Activated CD8-positive, alpha-beta T cell treated with anti-CD3 and anti-CD28 coated beads for 36 hours (primary cell): Measurements from ENCODE around the gene TM4SF4. TPM values are rescaled to one million over a fixed set of nuclear protein-coding genes. Genes with fewer than 3 reads are reported as not detected.

ENCODE experiments used
- ATAC-seq: fragments of 200-7000 bp; cut with Tn5 transposase; one replicate; pipeline ENCODE4 v1.10.0; 2021; ENCODE audit warnings: mild to moderate bottlenecking, moderate library complexity
- CTCF ChIA-PET: fragments of 350-600 bp; sonication (Branson Sonifier 250); formaldehyde crosslinking; loops from one replicate; lab custom pipeline; 2021; ENCODE audit warnings: antibody characterized with exemption; lab: Charles Lee
- POLR2A ChIA-PET: fragments of 350-600 bp; sonication (Branson Sonifier 250); formaldehyde crosslinking; loops from one replicate; lab custom pipeline; 2021; ENCODE audit warnings: antibody characterized with exemption; lab: Charles Lee
- DNase-seq: peaks from one replicate; pipeline ENCODE4 v3.0.0-alpha.2; 2020
- H3K27ac Mint-ChIP-seq: one replicate; pipeline ENCODE4 v1.8.0; 2021; ENCODE audit warnings: mild to moderate bottlenecking, mixed read lengths
- H3K27me3 Mint-ChIP-seq: one replicate; pipeline ENCODE4 v1.8.0; 2021; ENCODE audit warnings: mixed read lengths
- H3K36me3 Mint-ChIP-seq: one replicate; pipeline ENCODE4 v1.8.0; 2021; ENCODE audit warnings: low read depth, mixed read lengths
- H3K4me1 Mint-ChIP-seq: one replicate; pipeline ENCODE4 v1.8.0; 2021; ENCODE audit warnings: low read depth, mixed read lengths
- H3K4me3 Mint-ChIP-seq: one replicate; pipeline ENCODE4 v1.8.0; 2021; ENCODE audit warnings: mild to moderate bottlenecking, moderate library complexity, mixed read lengths
- H3K9me3 Mint-ChIP-seq: one replicate; pipeline ENCODE4 v1.8.0; 2021; ENCODE audit warnings: mixed read lengths
- CTCF ChIP-seq: fragments of 200-600 bp; IDR thresholded peaks from one replicate; pipeline ENCODE4 v1.8.0; 2022; ENCODE audit warnings: antibody characterized with exemption, mild to moderate bottlenecking
- intact Hi-C: fragments of 100-400 bp; cut with micrococcal nuclease; formaldehyde crosslinking; loops from one replicate; pipeline ENCODE4 v1.10.0; 2022
- total RNA-seq, 2 experiments: library from RNA; stranded (reverse); gene quantifications; one replicate each; pipeline ENCODE4 v1.2.3, GENCODE V29; 2021

TM4SF4 gene
- not detected for total RNA-seq

GRCh38 chr3:149474250-149474817, at the start of gene TM4SF4:
Gene TM4SF4, plus strand, starts transcription at chr3:149474697. Its CDS starts 181 bp downstream, at chr3:149474878.
- ATAC-seq (no peak), DNase-seq (no peak)
- H3K4me3 Mint-ChIP-seq: no peak within 1 kb of the TSS
- TF ChIP-seq CTCF: no peak
- H3K4me1 Mint-ChIP-seq: no peaks in the 10 kb centered on the region
- intact Hi-C loops: no loop called here
- H3K27ac Mint-ChIP-seq: no peak within 1 kb of the TSS
- peaks cover 1% of the 10 kb centered on the region for H3K27me3 Mint-ChIP-seq
- ChIA-PET POLR2A (no interaction called here), CTCF (interaction anchor here (1.2 kb wide), 1 partner anchor 95 kb away, joined by 3 read pairs; no protein-coding TSS in a partner anchor)
- H3K36me3 Mint-ChIP-seq: no peaks in the 10 kb centered on the region
- H3K9me3 Mint-ChIP-seq: no peaks in the 10 kb centered on the region

GRCh38 chr3:149424918-149425317, 49.6 kb upstream of the TM4SF4 start:
- H3K27ac Mint-ChIP-seq: no peak overlapping the region
- H3K4me1 Mint-ChIP-seq: no peaks in the 10 kb centered on the region
- H3K27me3 Mint-ChIP-seq: peaks cover 5% of the 10 kb centered on the region
- ChIA-PET CTCF (interaction anchor here (1.3 kb wide), 1 partner anchor 48 kb away, joined by 3 read pairs; no protein-coding TSS in a partner anchor), POLR2A (no interaction called here)
- H3K9me3 Mint-ChIP-seq: no peaks in the 10 kb centered on the region
- intact Hi-C loops: no loop called here
- no peak overlapping the region for H3K4me3 Mint-ChIP-seq
- H3K36me3 Mint-ChIP-seq: no peaks in the 10 kb centered on the region
- no peak for TF ChIP-seq CTCF
- DNase-seq (no peak), ATAC-seq (no peak)

GRCh38 chr3:149426325-149426724, 48.2 kb upstream of the TM4SF4 start:
- H3K27me3 Mint-ChIP-seq: peaks cover 5% of the 10 kb centered on the region
- no peak overlapping the region for H3K4me3 Mint-ChIP-seq
- ChIA-PET CTCF (interaction anchor here (1.3 kb wide), 1 partner anchor 46 kb away, joined by 3 read pairs; no protein-coding TSS in a partner anchor), POLR2A (no interaction called here)
- no peak for ATAC-seq
- no peak overlapping the region for H3K27ac Mint-ChIP-seq
- H3K36me3 Mint-ChIP-seq: no peaks in the 10 kb centered on the region
- intact Hi-C loops: no loop called here
- no peaks in the 10 kb centered on the region for H3K4me1 Mint-ChIP-seq
- TF ChIP-seq CTCF: no peak
- DNase-seq: no peak
- H3K9me3 Mint-ChIP-seq: no peaks in the 10 kb centered on the region

GRCh38 chr3:149428087-149428486, 46.4 kb upstream of the TM4SF4 start:
- TF ChIP-seq CTCF: no peak
- Mint-ChIP-seq H3K9me3 (no peaks in the 10 kb centered on the region), H3K36me3 (no peaks in the 10 kb centered on the region), H3K27ac (no peak overlapping the region), H3K4me1 (no peaks in the 10 kb centered on the region), H3K4me3 (no peak overlapping the region), H3K27me3 (peaks cover 5% of the 10 kb centered on the region)
- CTCF ChIA-PET: no interaction called here
- DNase-seq: no peak
- POLR2A ChIA-PET: no interaction called here
- ATAC-seq: no peak
- intact Hi-C loops: no loop called here

- no peak for ATAC-seq
- intact Hi-C loops: no loop called here
- CTCF ChIA-PET: no interaction called here
- no peak overlapping the region for H3K4me3 Mint-ChIP-seq
- DNase-seq: no peak
- TF ChIP-seq CTCF: no peak
- H3K27ac Mint-ChIP-seq: no peak overlapping the region
- POLR2A ChIA-PET: no interaction called here
- H3K4me1 Mint-ChIP-seq: no peaks in the 10 kb centered on the region
- peaks cover 6% of the 10 kb centered on the region for H3K27me3 Mint-ChIP-seq
- no peaks in the 10 kb centered on the region for H3K36me3 Mint-ChIP-seq
- no peaks in the 10 kb centered on the region for H3K9me3 Mint-ChIP-seq
Measured at GRCh38 chr3:149430216-149430615, 44.3 kb upstream of the TM4SF4 start.
